Measurements from ENCODE around the gene CDC25B.
A peak's percentile ranks its signal among the peaks of the same experiment; 100 is the strongest.
"Not testable (repeated sequence)": the region's sequence is repeated elsewhere in the genome, so short reads cannot be mapped to it uniquely, and the experiment has no call there.

The CDC25B gene

DNA sequence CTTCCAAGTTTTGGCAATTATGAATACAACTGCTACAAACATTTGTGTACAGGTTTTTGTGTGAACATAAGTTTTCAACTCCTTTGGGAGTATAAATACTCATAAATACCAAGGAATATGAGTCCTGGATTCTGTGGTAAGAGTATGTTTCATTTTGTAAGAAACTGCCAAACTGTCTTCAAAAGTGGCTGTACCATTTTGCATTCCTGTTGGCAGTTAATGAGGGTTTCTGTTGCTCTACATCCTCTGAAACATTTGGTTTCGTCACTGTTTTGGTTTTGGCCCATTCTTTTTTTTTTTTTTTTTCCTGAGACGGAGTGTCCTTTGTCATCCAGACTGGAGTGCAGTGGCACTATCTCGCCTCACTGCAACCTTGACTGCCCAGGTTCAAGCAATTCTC is 32.7 kb downstream of the CDC25B start:
- DNase-seq (ENCODE audit: low read depth), result no peak
- TF ChIP-seq, protein P1, sequence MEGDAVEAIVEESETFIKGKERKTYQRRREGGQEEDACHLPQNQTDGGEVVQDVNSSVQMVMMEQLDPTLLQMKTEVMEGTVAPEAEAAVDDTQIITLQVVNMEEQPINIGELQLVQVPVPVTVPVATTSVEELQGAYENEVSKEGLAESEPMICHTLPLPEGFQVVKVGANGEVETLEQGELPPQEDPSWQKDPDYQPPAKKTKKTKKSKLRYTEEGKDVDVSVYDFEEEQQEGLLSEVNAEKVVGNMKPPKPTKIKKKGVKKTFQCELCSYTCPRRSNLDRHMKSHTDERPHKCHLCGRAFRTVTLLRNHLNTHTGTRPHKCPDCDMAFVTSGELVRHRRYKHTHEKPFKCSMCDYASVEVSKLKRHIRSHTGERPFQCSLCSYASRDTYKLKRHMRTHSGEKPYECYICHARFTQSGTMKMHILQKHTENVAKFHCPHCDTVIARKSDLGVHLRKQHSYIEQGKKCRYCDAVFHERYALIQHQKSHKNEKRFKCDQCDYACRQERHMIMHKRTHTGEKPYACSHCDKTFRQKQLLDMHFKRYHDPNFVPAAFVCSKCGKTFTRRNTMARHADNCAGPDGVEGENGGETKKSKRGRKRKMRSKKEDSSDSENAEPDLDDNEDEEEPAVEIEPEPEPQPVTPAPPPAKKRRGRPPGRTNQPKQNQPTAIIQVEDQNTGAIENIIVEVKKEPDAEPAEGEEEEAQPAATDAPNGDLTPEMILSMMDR (IDR thresholded peaks at IDR 0.05; ENCODE audit: insufficient read depth, low read depth, low read length, missing control alignments), result no peak

DNA sequence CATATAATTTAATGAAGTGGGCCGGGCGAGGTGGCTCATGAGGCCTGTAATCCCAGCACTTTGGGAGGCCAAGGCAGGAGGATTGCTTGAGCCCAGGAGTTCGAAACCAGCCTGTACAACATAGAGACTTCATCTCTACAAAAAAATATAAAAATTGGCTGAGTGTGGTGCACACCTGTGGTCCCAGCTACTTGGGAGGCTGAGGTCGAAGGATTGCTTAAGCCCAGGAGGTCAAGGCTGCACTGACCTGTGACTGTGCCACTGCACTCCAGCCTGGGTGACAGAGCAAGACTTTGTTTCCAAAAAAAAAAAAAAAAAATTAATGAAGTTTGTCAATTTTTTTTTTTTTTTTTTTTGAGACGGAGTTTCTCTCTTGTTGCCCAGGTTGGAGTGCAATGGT is 33.8 kb downstream of the CDC25B start:
- not testable (repeated sequence) for DNase-seq (ENCODE audit: low read depth); H3K4me3 ChIP-seq (ENCODE audit: low read length)

More for the DNA sequence above, 32.7 kb downstream of the CDC25B start:
- no peak overlapping the region for H3K4me3 ChIP-seq (ENCODE audit: low read length)

DNA sequence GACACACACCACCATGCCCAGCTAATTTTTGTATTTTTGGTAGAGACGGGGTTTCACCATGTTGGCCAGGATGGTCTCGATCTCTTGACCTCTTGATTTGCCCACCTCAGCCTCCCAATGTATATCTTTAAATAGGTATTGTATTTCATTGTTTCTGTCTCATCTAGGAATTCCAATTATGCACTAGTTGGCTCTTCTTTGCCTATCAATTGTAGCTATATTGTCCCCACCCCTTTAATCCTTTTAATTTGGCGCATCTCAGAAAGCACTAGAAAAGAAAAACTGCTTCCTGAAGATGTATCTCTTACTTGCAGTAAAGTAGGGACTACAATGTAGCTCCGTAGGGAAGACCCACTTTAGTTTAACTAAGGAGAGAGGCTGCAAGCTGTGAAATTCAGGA is 40.0 kb downstream of the CDC25B start:
- TF ChIP-seq, protein P1 (IDR thresholded peaks at IDR 0.05; ENCODE audit: insufficient read depth, low read depth, low read length, missing control alignments), result no peak
- no peak for DNase-seq (ENCODE audit: low read depth)
- H3K4me3 ChIP-seq (ENCODE audit: low read length), result no peak overlapping the region

DNA sequence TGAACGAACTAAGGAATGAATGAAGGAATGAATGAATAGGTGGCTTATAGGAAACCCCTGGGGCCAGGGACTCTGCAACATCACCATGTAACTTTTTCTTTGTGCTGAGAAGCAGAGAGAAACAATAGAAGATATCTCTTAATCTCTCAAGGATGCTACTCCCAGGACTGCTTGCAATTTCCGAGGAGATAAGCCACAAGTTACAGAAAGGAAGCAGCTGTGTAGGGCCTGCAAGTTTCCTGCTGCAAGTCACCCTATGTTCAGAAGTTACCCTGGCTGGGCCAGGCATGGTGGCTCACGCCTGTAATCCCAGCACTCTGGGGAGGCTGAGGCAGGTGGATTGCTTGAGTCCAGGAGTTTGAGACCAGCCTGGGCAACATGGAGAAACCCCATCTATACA is 43.2 kb downstream of the CDC25B start:
- TF ChIP-seq, protein P1 (IDR thresholded peaks at IDR 0.05; ENCODE audit: insufficient read depth, low read depth, low read length, missing control alignments), result no peak
- H3K4me3 ChIP-seq (ENCODE audit: low read length), result no peak overlapping the region
- no peak for DNase-seq (ENCODE audit: low read depth)

DNA sequence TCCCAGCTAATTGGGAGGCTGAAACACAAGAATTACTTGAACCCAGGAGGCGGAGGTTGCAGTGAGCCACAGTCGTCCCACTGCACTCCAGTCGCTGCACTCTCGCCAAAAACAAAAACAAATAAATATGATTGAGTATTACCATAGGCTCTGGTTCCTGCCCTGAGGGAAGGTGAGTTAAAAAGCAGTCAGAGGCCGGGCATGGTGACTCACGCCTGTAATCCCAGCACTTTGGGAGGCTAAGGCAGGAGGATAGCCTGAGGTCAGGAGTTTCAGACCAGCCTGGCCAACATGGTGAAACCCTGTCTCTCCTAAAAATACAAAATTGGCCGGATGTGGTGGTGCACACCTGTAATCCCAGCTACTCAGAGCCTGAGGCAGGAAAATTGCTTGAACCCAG is 44.1 kb downstream of the CDC25B start:
- H3K4me3 ChIP-seq (ENCODE audit: low read length), result not testable (repeated sequence)
- peak; percentile 69 for DNase-seq (ENCODE audit: low read depth)

DNA sequence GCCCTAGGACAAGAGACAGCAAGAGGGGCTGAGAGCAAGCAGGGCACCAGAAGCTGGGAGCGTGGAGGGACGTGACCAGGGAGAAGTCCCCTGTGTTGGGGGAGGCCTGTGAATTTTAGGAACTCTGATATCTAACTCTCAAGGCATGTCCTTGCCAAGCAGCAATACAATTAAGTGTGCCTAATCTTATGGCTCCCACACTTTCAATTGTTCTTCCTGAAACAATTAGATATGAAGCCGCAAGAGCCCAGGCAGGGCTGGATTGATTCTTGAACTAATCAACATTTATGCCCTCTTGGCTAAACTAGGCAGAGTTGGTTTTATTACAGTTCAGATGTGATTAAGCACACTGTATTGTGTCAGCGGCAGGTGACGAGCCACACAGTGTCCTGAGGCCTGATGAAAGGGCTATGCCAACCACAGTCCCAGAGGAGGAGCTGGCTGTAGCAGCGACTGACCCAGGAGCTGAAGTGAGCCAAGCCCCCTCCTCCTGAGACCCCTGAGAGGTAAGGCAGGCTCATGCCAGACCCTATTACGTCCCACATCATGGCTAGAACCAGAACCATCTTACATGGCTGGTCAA is 46.3 kb downstream of the CDC25B start:
- TF ChIP-seq, protein P1 (IDR thresholded peaks at IDR 0.05; ENCODE audit: insufficient read depth, low read depth, low read length, missing control alignments), result no peak
- H3K4me3 ChIP-seq (ENCODE audit: low read length), result no peak overlapping the region
- DNase-seq (ENCODE audit: low read depth), result no peak

DNA sequence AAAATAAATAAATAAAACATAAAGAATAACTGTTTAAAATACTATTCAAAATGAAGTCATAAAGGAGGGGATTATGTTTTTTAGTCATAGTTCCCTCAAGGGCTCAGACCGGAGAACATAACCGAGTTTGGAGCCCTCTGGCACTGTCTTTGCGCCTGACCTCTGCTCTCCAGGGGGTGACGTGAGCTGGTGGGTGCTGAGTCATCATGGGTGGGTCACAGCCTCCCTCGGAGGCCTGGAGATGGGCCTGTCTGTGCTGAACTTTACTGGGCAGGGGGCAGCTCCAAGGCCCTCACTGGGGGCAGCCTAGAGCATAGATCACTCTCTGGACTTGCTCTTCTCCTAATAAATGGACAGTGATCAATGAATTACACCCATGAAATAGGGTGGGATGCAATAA is 47.4 kb downstream of the CDC25B start:
- TF ChIP-seq, protein P1 (IDR thresholded peaks at IDR 0.05; ENCODE audit: insufficient read depth, low read depth, low read length, missing control alignments), result no peak
- peak; percentile 57 for DNase-seq (ENCODE audit: low read depth)
- no peak overlapping the region for H3K4me3 ChIP-seq (ENCODE audit: low read length)

DNA sequence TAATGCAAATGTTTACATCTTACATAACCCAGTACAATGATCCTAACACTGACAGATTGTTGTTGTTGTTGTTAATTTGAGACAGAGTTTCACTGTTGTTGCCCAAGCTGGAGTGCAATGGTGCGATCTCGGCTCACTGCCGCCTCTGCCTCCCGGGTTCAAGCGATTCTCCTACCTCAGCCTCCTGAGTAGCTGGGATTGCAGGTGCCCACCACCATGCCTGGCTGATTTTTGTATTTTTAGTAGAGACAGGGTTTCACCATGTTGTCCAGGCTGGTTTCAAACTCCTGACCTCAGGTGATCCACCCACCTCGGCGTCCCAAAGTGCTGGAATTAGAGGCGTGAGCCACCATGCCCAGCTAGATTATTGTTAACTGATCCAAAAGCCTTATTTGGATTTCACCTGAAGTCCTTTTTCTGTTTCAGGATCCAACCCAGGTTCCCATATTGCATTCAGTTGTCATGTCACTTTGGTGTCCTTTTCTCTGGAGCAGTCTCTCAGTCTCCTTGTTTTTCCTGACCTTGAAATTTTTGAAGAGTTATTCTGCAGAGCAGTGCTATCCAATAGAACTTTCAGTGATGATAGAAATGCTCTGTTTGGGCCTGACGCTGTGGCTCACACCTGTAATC is 48.0 kb downstream of the CDC25B start:
- DNase-seq (ENCODE audit: low read depth); H3K4me3 ChIP-seq (ENCODE audit: low read length): not testable (repeated sequence)
